ENCODE measurements around the gene EDARADD.

- TF ChIP-seq ZNF274 (IDR thresholded peaks at IDR 0.05; ENCODE audit: low read depth, low read length), result no peak
- TF ChIP-seq YY1 (IDR thresholded peaks at IDR 0.05; ENCODE audit: insufficient read depth, insufficient read length), result no peak
- TF ChIP-seq SUZ12 (IDR thresholded peaks at IDR 0.05; ENCODE audit: extremely low read depth, insufficient read depth, insufficient read length), result no peak
These were observed 123.0 kb downstream of the EDARADD start for GRCh38 chr1:236516929-236517704.

All from NT2/D1 (cell line).